GM18909 (cell line): Measurements from ENCODE around the gene SKIC8.

ENCODE experiments used
- ATAC-seq: cut with Tn5 transposase; IDR thresholded peaks from one replicate; pipeline ENCODE4 v1.9.1; 2021; ENCODE audit warnings: mild to moderate bottlenecking; ENCODE audit not compliant: unreplicated experiment, poor library complexity

SKIC8 gene

GRCh38 chr15:78322724-78323521, 23.5 kb upstream of the SKIC8 start:
- ATAC-seq, result no peak

- no peak for ATAC-seq
Observed at GRCh38 chr15:78322243-78322642, 22.8 kb upstream of the SKIC8 start.

GRCh38 chr15:78321786-78322185, 22.4 kb upstream of the SKIC8 start:
- ATAC-seq, result no peak

GRCh38 chr15:78321041-78321570, 21.7 kb upstream of the SKIC8 start:
- ATAC-seq, result no peak

GRCh38 chr15:78320183-78320582, 20.8 kb upstream of the SKIC8 start:
- ATAC-seq, result no peak

GRCh38 chr15:78319588-78319987, 20.2 kb upstream of the SKIC8 start:
- ATAC-seq, result no peak

GRCh38 chr15:78317145-78317836, 17.9 kb upstream of the SKIC8 start:
- ATAC-seq, result no peak

GRCh38 chr15:78316283-78317083, 17.1 kb upstream of the SKIC8 start:
- no peak for ATAC-seq

GRCh38 chr15:78315686-78316282, 16.4 kb upstream of the SKIC8 start:
- ATAC-seq, result no peak

GRCh38 chr15:78314181-78314581, 14.8 kb upstream of the SKIC8 start:
- no peak for ATAC-seq

GRCh38 chr15:78313383-78313782, 14.0 kb upstream of the SKIC8 start:
- no peak for ATAC-seq

- ATAC-seq, result no peak
Observed at GRCh38 chr15:78312957-78313356, 13.5 kb upstream of the SKIC8 start.

- no peak for ATAC-seq
Observed at GRCh38 chr15:78312536-78312935, 13.1 kb upstream of the SKIC8 start.

- ATAC-seq, result no peak
Observed at GRCh38 chr15:78311292-78311691, 11.9 kb upstream of the SKIC8 start.

GRCh38 chr15:78308422-78309032, 9.1 kb upstream of the SKIC8 start:
- no peak for ATAC-seq

GRCh38 chr15:78307976-78308375, 8.6 kb upstream of the SKIC8 start:
- ATAC-seq, result no peak

GRCh38 chr15:78306176-78306774, 6.9 kb upstream of the SKIC8 start:
- ATAC-seq, result no peak

- no peak for ATAC-seq
Observed at GRCh38 chr15:78304216-78305066, 5.0 kb upstream of the SKIC8 start.
